ENCODE measurements around the gene PP2D1.

- no peak for TF ChIP-seq POLR2A (IDR thresholded peaks at IDR 0.05)
- no peak for TF ChIP-seq CTCF (IDR thresholded peaks at IDR 0.05)
Measured at GRCh38 chr3:19961960-19962359, 50.1 kb downstream of the PP2D1 start.

Measured in testis (tissue), 2 donors.